Measurements from ENCODE around the gene GNPTG.

Gene GNPTG

GRCh38 chr16:1334739-1335138 is 17.0 kb upstream of the GNPTG start:
- no peak for DNase-seq

- DNase-seq: no peak
Measured at GRCh38 chr16:1335211-1335971, 16.3 kb upstream of the GNPTG start.

- DNase-seq: no peak
Measured at GRCh38 chr16:1335996-1336395, 15.7 kb upstream of the GNPTG start.

- no peak for DNase-seq
Measured at GRCh38 chr16:1336619-1337018, 15.1 kb upstream of the GNPTG start.

GRCh38 chr16:1337486-1337885 is 14.2 kb upstream of the GNPTG start:
- DNase-seq: no peak

GRCh38 chr16:1338119-1338730 is 13.5 kb upstream of the GNPTG start:
- peak; percentile 12 for DNase-seq

GRCh38 chr16:1338855-1339675 is 12.7 kb upstream of the GNPTG start:
- no peak for DNase-seq

- no peak for DNase-seq
Measured at GRCh38 chr16:1340730-1341494, 10.8 kb upstream of the GNPTG start.

GRCh38 chr16:1341495-1342420 is 10.0 kb upstream of the GNPTG start:
- no peak for DNase-seq

GRCh38 chr16:1342526-1343427 is 9.0 kb upstream of the GNPTG start:
- DNase-seq: peak; percentile 93

- no peak for DNase-seq
Measured at GRCh38 chr16:1343428-1344242, 8.1 kb upstream of the GNPTG start.

- DNase-seq: no peak
Measured at GRCh38 chr16:1344499-1344898, 7.2 kb upstream of the GNPTG start.

GRCh38 chr16:1345087-1345486 is 6.6 kb upstream of the GNPTG start:
- no peak for DNase-seq

- DNase-seq: no peak
Measured at GRCh38 chr16:1345651-1346421, 5.9 kb upstream of the GNPTG start.

- DNase-seq: no peak
Measured at GRCh38 chr16:1346422-1347285, 5.1 kb upstream of the GNPTG start.

GRCh38 chr16:1347286-1347855 is 4.4 kb upstream of the GNPTG start:
- no peak for DNase-seq

GRCh38 chr16:1347962-1348361 is 3.8 kb upstream of the GNPTG start:
- DNase-seq: no peak

- DNase-seq: no peak
Measured at GRCh38 chr16:1348441-1348840, 3.3 kb upstream of the GNPTG start.

Measured in effector CD8-positive, alpha-beta T cell (primary cell).